Measurements from ENCODE around the gene TMEM184B.
A peak's percentile ranks its signal among the peaks of the same experiment; 100 is the strongest.

TMEM184B gene

DNA sequence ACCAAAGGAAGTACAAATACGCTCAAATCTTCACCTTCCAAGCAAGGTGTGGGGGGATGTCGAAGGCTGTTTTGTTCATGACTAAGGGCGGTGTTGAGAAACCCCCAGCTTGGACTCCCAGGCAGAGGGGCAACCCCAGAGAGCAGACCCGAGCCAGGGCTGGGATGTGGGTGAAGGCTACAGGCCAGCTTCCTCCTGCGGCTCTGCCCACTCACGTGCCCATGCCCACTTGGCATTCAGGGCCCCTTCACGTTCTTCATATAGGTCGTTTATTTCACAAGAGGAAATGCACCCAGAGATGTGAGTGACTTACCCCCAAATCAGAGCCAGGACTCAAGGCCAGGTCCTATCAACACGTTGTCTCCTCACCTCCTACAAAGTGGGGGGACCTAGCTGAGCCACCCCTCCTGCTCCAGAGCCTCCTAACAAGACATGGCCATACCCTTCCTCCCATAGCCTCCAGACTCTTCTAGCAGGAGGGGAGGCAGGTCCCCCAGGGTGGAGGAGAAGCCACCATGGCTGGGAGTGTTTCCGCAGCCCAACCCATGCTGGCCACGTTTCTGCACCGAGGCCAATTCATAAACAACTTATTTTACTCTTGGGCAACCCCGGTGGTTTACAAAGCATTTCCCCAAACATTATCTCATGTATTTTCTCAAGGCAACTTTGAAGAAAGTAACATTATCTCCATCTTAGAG is 22.0 kb downstream of the TMEM184B start:
- H3K9me3 Mint-ChIP-seq, result peaks cover 18% of the 10 kb centered on the region
- H3K36me3 Mint-ChIP-seq (ENCODE audit: low read depth), result peaks cover 41% of the 10 kb centered on the region
- no peak overlapping the region for H3K4me3 Mint-ChIP-seq
- peaks cover 7% of the 10 kb centered on the region for H3K27me3 Mint-ChIP-seq (ENCODE audit: low read depth, poor library complexity)
- no peaks in the 10 kb centered on the region for H3K4me1 Mint-ChIP-seq
- no peak for TF ChIP-seq CTCF (IDR thresholded peaks at IDR 0.05)
- H3K27ac Mint-ChIP-seq, result no peak overlapping the region
- DNase-seq, result no peak

DNA sequence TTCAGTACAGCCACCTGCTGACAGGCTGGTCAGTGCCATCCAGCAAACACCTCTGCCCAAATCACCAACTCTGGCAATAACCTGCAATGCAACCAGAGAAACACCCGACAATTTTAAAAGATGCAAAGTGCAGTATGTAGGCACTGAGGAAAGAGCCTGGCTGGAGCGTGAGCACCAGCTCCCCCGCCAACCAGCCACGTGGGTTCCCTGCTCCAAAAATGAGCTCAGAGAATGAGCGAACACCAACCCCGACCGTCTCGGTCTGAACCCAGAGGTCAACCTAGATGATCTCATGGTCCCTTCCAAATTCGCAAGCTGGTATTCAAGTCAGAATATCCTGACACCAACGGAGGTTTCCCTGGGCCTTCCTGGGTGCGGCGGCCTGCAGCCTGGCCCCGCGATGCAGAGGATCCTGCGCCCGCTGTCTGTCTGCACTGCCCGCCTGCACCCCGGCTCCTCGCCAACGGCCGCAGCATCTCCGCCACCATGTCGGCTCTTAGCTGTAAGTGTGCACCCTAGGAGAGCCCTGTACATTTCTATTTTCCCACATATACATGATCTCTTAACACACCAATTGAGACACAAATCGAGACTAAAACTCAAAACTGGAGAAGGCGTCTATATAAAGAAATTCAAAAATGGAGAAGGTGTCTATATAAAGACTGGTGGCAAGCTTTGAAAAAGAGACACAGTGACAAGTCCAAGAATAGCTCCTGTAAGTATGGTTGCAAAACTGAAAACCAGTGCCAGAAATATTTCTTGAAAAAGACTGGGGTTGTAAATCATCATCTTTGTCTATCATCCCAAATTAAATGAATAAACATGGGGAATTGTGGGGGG is 22.8 kb downstream of the TMEM184B start:
- Mint-ChIP-seq H3K27ac (no peak overlapping the region), H3K27me3 (ENCODE audit: low read depth, poor library complexity) (peaks cover 7% of the 10 kb centered on the region), H3K4me1 (no peaks in the 10 kb centered on the region), H3K4me3 (no peak overlapping the region), H3K36me3 (ENCODE audit: low read depth) (peaks cover 37% of the 10 kb centered on the region), H3K9me3 (peaks cover 18% of the 10 kb centered on the region)
- no peak for DNase-seq
- no peak for TF ChIP-seq CTCF (IDR thresholded peaks at IDR 0.05)

DNA sequence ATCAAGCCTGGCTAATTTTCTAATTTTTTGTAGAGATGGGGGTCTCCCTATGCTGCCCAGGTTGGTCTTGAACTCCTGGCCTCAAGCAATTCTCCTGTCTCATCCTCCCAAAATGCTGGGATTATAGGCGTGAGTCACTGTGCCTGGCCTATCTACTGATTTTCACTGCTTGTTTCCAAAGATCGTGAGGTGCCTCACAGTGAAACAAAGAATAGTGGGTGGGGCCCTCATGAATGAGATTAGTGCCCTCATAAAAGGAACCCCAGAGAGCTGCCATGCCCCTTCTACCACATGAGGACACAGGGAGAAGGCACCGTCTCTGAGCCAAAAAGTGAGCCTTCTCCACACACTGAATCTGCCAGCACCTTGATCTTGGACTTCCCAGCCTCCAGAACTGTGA is 23.5 kb downstream of the TMEM184B start:
- H3K27me3 Mint-ChIP-seq (ENCODE audit: low read depth, poor library complexity), result peaks cover 7% of the 10 kb centered on the region
- no peak overlapping the region for H3K4me3 Mint-ChIP-seq
- H3K36me3 Mint-ChIP-seq (ENCODE audit: low read depth), result peaks cover 37% of the 10 kb centered on the region
- H3K4me1 Mint-ChIP-seq, result no peaks in the 10 kb centered on the region
- H3K27ac Mint-ChIP-seq, result no peak overlapping the region
- no peak for TF ChIP-seq CTCF (IDR thresholded peaks at IDR 0.05)
- H3K9me3 Mint-ChIP-seq, result peaks cover 18% of the 10 kb centered on the region
- DNase-seq, result no peak

- Mint-ChIP-seq H3K4me1 (peaks cover 9% of the 10 kb centered on the region), H3K36me3 (ENCODE audit: low read depth) (peaks cover 43% of the 10 kb centered on the region), H3K9me3 (peaks cover 18% of the 10 kb centered on the region), H3K27ac (peak overlapping the region; percentile 51), H3K4me3 (no peak overlapping the region), H3K27me3 (ENCODE audit: low read depth, poor library complexity) (peaks cover 7% of the 10 kb centered on the region)
- DNase-seq, result no peak
- no peak for TF ChIP-seq CTCF (IDR thresholded peaks at IDR 0.05)
These were observed 24.5 kb downstream of the TMEM184B start for GRCh38 chr22:38248280-38248679.

DNA sequence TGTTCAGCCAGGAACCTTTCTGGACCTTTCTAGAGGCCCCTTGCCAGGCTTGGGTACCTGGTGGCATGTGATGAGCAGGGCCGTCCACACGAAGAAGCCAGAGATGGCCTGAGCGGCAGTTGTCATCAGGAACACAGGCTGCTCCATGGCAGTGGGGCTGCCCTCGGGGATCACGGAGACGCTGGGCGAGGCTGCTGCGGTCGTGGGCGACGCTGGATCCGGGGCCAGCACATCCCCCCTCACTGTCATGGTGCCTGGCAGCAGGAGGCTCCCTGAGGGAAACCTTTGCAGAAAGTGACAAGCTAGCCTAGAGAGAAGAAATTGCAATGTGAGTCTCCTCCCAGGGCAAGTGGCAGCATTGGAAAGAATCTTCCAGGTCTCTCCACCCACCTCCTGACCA is 25.1 kb downstream of the TMEM184B start:
- Mint-ChIP-seq H3K27ac (peak overlapping the region; percentile 51), H3K9me3 (peaks cover 18% of the 10 kb centered on the region), H3K4me1 (peaks cover 15% of the 10 kb centered on the region), H3K4me3 (no peak overlapping the region), H3K27me3 (ENCODE audit: low read depth, poor library complexity) (peaks cover 7% of the 10 kb centered on the region), H3K36me3 (ENCODE audit: low read depth) (peaks cover 43% of the 10 kb centered on the region)
- no peak for TF ChIP-seq CTCF (IDR thresholded peaks at IDR 0.05)
- no peak for DNase-seq

All from nephron progenitor cell (in vitro differentiated cells).